Keratinocyte (primary cell): ENCODE data around the gene EPHB1. TPM values are rescaled to one million over a fixed set of nuclear protein-coding genes. Genes with fewer than 3 reads are reported as not detected.

ENCODE experiments used
- DNase-seq: peaks from one replicate; pipeline ENCODE4 v3.0.0-alpha.2; 2011; ENCODE audit warnings: low read depth, missing footprints, low spot score
- FAIRE-seq: peaks from 2 replicates; lab custom pipeline; 2011; peaks lifted over from hg19 to GRCh38; lab: Jason Lieb, UNC
- H2AFZ ChIP-seq: 2 replicates; pipeline ENCODE4 v1.6.0; 2012; ENCODE audit warnings: low read length, control low read depth, inconsistent platforms; ENCODE audit not compliant: control insufficient read depth
- H3K27ac ChIP-seq: 2 replicates; pipeline ENCODE4 v1.5.1; 2011; ENCODE audit warnings: low read length; ENCODE audit not compliant: control insufficient read depth, insufficient read depth
- H3K27me3 ChIP-seq: 3 replicates; pipeline ENCODE4 v1.6.0; 2011; ENCODE audit warnings: low read length; ENCODE audit not compliant: control insufficient read depth, insufficient read depth; ENCODE audit errors: extremely low read depth
- H3K36me3 ChIP-seq, 2 experiments: 2 replicates in 1 of 2; 3 replicates in 1 of 2; pipeline ENCODE4 v1.5.1; 2011; ENCODE audit warnings: low read length in 2 of 2, mild to moderate bottlenecking in 1 of 2; ENCODE audit not compliant: control insufficient read depth in 2 of 2, insufficient read depth in 2 of 2; ENCODE audit errors: extremely low read depth in 1 of 2
- H3K4me1 ChIP-seq: 3 replicates; pipeline ENCODE4 v1.5.1; 2011; ENCODE audit warnings: low read length; ENCODE audit not compliant: control insufficient read depth, insufficient read depth; ENCODE audit errors: extremely low read depth
- H3K4me2 ChIP-seq: 3 replicates; pipeline ENCODE4 v1.6.0; 2011; ENCODE audit warnings: low read depth, low read length; ENCODE audit not compliant: control insufficient read depth, insufficient read depth; ENCODE audit errors: extremely low read depth
- H3K4me3 ChIP-seq, 3 experiments: fragments of 200-600 bp in 1 of 3; sonication (generic) in 1 of 3; 2 replicates in 2 of 3; 3 replicates in 1 of 3; pipeline ENCODE4 v1.5.1; 2011 to 2016; ENCODE audit warnings: low read length in 3 of 3, mild to moderate bottlenecking in 3 of 3, control low read depth in 2 of 3, inconsistent platforms in 1 of 3, low read depth in 1 of 3, mixed read lengths in 1 of 3, mixed run types in 1 of 3, moderate library complexity in 1 of 3; ENCODE audit not compliant: control insufficient read depth in 2 of 3, insufficient read depth in 2 of 3; ENCODE audit errors: extremely low read depth in 1 of 3
- H3K79me2 ChIP-seq: 2 replicates; pipeline ENCODE4 v1.6.0; 2012; ENCODE audit warnings: low read length; ENCODE audit not compliant: control insufficient read depth, insufficient read depth
- H3K9ac ChIP-seq: 3 replicates; pipeline ENCODE4 v1.6.0; 2011; ENCODE audit warnings: low read length; ENCODE audit not compliant: control insufficient read depth, insufficient read depth; ENCODE audit errors: extremely low read depth
- H3K9me1 ChIP-seq: 3 replicates; pipeline ENCODE4 v1.6.0; 2011; ENCODE audit warnings: low read length; ENCODE audit not compliant: control insufficient read depth, insufficient read depth; ENCODE audit errors: extremely low read depth
- H3K9me3 ChIP-seq: 2 replicates; pipeline ENCODE4 v1.5.1; 2012; ENCODE audit warnings: low read depth, low read length; ENCODE audit not compliant: control insufficient read depth
- H4K20me1 ChIP-seq: 3 replicates; pipeline ENCODE4 v1.6.0; 2011; ENCODE audit warnings: low read length; ENCODE audit not compliant: control insufficient read depth, insufficient read depth; ENCODE audit errors: extremely low read depth
- CTCF ChIP-seq, 3 experiments: IDR thresholded peaks in 1 of 3; conservative IDR thresholded peaks in 1 of 3; optimal IDR thresholded peaks in 1 of 3; 2 replicates in 2 of 3; 3 replicates in 1 of 3; pipeline versions ENCODE3 to v1.5.1; 2011; ENCODE audit warnings: low read length in 3 of 3, mild to moderate bottlenecking in 3 of 3, moderate library complexity in 2 of 3, control low read depth in 1 of 3, inconsistent platforms in 1 of 3; ENCODE audit not compliant: insufficient read depth in 2 of 3; ENCODE audit errors: extremely low read depth in 1 of 3
- EZH2 ChIP-seq: IDR thresholded peaks from one replicate; pipeline ENCODE4 v1.6.1; 2012; ENCODE audit warnings: inconsistent platforms, mild to moderate bottlenecking, low read length, moderate library complexity
- dilution Hi-C: fragments of 300-500 bp; cut with MboI; formaldehyde crosslinking; loops from one replicate; pipeline ENCODE4 v1.7.0; 2020; ENCODE audit warnings: low sequenced_read_pairs; ENCODE audit not compliant: extremely low pct_ligation_motif_present
- polyA plus RNA-seq, 5 experiments: library from polyadenylated mRNA; depleted of rRNA in 3 of 5; stranded (reverse) in 3 of 5; stranded (forward) in 1 of 5; unstranded in 1 of 5; fragments of >200 nt; gene quantifications; 1 replicate in 1 of 5; 2 replicates in 3 of 5; 3 replicates in 1 of 5; pipeline versions ENCODE4 v1.2.1 to v1.2.3, GENCODE V29; 2011 to 2012; ENCODE audit warnings: missing spikeins in 2 of 5, low read depth in 1 of 5, low replicate concordance in 1 of 5

Gene EPHB1
- polyA plus RNA-seq, 1 donor (not counting 4 experiments of a cell fraction or from before 2014, with no cell fraction given), result 0.01 TPM

GRCh38 chr3:134796281-134797056 is 1.4 kb downstream of the EPHB1 start:
- Histone ChIP-seq H3K9me1 (no peaks in the 10 kb centered on the region), H3K9ac (no peak overlapping the region), H3K4me2 (peak overlapping the region; percentile 89), H3K4me1 (no peaks in the 10 kb centered on the region), H3K9me3 (no peaks in the 10 kb centered on the region), H3K36me3 (no peaks in the 10 kb centered on the region), H4K20me1 (no peaks in the 10 kb centered on the region), H3K4me3 (peak overlapping the region in 1 of 3 experiments; percentile 50), H3K27me3 (peaks cover 42% of the 10 kb centered on the region), H2AFZ (no peak overlapping the region), H3K79me2 (no peaks in the 10 kb centered on the region), H3K27ac (no peak overlapping the region)
- no peak for DNase-seq
- dilution Hi-C loops, result no loop called here
- no peak for FAIRE-seq
- no peak for TF ChIP-seq CTCF (optimal IDR thresholded peaks at IDR 0.05 in 1 of 3, IDR thresholded peaks at IDR 0.05 in 1 of 3, conservative IDR thresholded peaks at IDR 0.05 in 1 of 3; ENCODE audit: extremely low read depth in 1 of 3, insufficient read depth in 2 of 3, low read length in 3 of 3)
- peak; percentile 79 for TF ChIP-seq EZH2

- Histone ChIP-seq H2AFZ (no peak overlapping the region), H3K9me3 (no peaks in the 10 kb centered on the region), H3K36me3 (no peaks in the 10 kb centered on the region), H4K20me1 (no peaks in the 10 kb centered on the region), H3K9ac (no peak overlapping the region), H3K79me2 (no peaks in the 10 kb centered on the region), H3K4me1 (no peaks in the 10 kb centered on the region), H3K4me3 (no peak overlapping the region), H3K27me3 (peaks cover 42% of the 10 kb centered on the region), H3K4me2 (no peak overlapping the region), H3K9me1 (no peaks in the 10 kb centered on the region), H3K27ac (no peak overlapping the region)
- DNase-seq, result no peak
- no peak for FAIRE-seq
- dilution Hi-C loops, result no loop called here
- no peak for TF ChIP-seq EZH2
- no peak for TF ChIP-seq CTCF (optimal IDR thresholded peaks at IDR 0.05 in 1 of 3, IDR thresholded peaks at IDR 0.05 in 1 of 3, conservative IDR thresholded peaks at IDR 0.05 in 1 of 3; ENCODE audit: extremely low read depth in 1 of 3, insufficient read depth in 2 of 3, low read length in 3 of 3)
Observed at GRCh38 chr3:134797057-134797740, 2.1 kb downstream of the EPHB1 start.
